Suprapubic skin (tissue), 3 donors: Measurements from ENCODE around the gene SEMA4G.

Experiments used
- POLR2A ChIP-seq, 2 donors: fragments of 450-650 bp; IDR thresholded peaks; one replicate each; pipeline ENCODE4 v1.6.1; 2017; ENCODE audit warnings: antibody characterized with exemption in 2 of 2, mild to moderate bottlenecking in 2 of 2, moderate library complexity in 2 of 2
- TF ChIP-seq, protein P1 (sequence below), 2 donors: fragments of 200-600 bp in 1 of 2; fragments of 450-650 bp in 1 of 2; sonication (generic) in 1 of 2; IDR thresholded peaks; one replicate each; pipeline ENCODE4 v1.5.1; 2016 to 2019; ENCODE audit warnings: antibody characterized with exemption in 2 of 2, mild to moderate bottlenecking in 1 of 2, moderate library complexity in 1 of 2

DNA sequence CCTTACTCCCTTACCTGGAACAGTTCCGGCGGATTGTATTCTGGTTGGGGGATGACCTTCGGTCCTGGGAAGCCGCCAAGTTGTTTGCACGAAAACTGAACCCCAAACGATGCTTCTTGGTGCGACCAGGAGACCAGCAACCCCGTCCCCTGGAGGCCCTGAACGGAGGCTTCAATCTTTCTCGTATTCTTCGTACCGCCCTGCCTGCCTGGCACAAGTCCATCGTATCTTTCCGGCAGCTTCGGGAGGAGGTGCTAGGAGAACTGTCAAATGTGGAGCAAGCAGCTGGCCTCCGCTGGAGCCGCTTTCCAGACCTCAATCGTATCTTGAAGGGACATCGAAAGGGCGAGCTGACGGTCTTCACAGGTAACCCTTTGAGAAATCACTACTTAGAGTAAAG is 19.8 kb downstream of the SEMA4G start:
- TF ChIP-seq POLR2A (IDR thresholded peaks at IDR 0.05) = no peak
- TF ChIP-seq, protein P1, sequence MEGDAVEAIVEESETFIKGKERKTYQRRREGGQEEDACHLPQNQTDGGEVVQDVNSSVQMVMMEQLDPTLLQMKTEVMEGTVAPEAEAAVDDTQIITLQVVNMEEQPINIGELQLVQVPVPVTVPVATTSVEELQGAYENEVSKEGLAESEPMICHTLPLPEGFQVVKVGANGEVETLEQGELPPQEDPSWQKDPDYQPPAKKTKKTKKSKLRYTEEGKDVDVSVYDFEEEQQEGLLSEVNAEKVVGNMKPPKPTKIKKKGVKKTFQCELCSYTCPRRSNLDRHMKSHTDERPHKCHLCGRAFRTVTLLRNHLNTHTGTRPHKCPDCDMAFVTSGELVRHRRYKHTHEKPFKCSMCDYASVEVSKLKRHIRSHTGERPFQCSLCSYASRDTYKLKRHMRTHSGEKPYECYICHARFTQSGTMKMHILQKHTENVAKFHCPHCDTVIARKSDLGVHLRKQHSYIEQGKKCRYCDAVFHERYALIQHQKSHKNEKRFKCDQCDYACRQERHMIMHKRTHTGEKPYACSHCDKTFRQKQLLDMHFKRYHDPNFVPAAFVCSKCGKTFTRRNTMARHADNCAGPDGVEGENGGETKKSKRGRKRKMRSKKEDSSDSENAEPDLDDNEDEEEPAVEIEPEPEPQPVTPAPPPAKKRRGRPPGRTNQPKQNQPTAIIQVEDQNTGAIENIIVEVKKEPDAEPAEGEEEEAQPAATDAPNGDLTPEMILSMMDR (IDR thresholded peaks at IDR 0.05) = no peak
